Measurements from ENCODE around the gene TMEM187.
A peak's percentile ranks its signal among the peaks of the same experiment; 100 is the strongest.

TMEM187 gene

GRCh38 chrX:153955228-153955732 is 17.3 kb upstream of the TMEM187 start:
- no peak for DNase-seq

- DNase-seq, result no peak
Observed at GRCh38 chrX:153956044-153956907, 16.3 kb upstream of the TMEM187 start.

- DNase-seq, result no peak
Observed at GRCh38 chrX:153957224-153957623, 15.3 kb upstream of the TMEM187 start.

- DNase-seq, result no peak
Observed at GRCh38 chrX:153958605-153959004, 13.9 kb upstream of the TMEM187 start.

- DNase-seq, result no peak
Observed at GRCh38 chrX:153959649-153960048, 12.9 kb upstream of the TMEM187 start.

- no peak for DNase-seq
Observed at GRCh38 chrX:153960077-153960476, 12.5 kb upstream of the TMEM187 start.

GRCh38 chrX:153960786-153961185 is 11.8 kb upstream of the TMEM187 start:
- no peak for DNase-seq

GRCh38 chrX:153961292-153961691 is 11.3 kb upstream of the TMEM187 start:
- DNase-seq, result no peak

GRCh38 chrX:153963546-153963945 is 9.0 kb upstream of the TMEM187 start:
- no peak for DNase-seq

GRCh38 chrX:153964105-153964504 is 8.4 kb upstream of the TMEM187 start:
- DNase-seq, result no peak

GRCh38 chrX:153965406-153965805 is 7.1 kb upstream of the TMEM187 start:
- DNase-seq, result no peak

- DNase-seq, result no peak
Observed at GRCh38 chrX:153966283-153966688, 6.3 kb upstream of the TMEM187 start.

- DNase-seq, result no peak
Observed at GRCh38 chrX:153966841-153967535, 5.6 kb upstream of the TMEM187 start.

- DNase-seq, result no peak
Observed at GRCh38 chrX:153967536-153968224, 4.9 kb upstream of the TMEM187 start.

- DNase-seq, result no peak
Observed at GRCh38 chrX:153968255-153968654, 4.3 kb upstream of the TMEM187 start.

- no peak for DNase-seq
Observed at GRCh38 chrX:153968754-153969124, 3.8 kb upstream of the TMEM187 start.

GRCh38 chrX:153969125-153969903 is 3.2 kb upstream of the TMEM187 start:
- no peak for DNase-seq

- no peak for DNase-seq
Observed at GRCh38 chrX:153969904-153970356, 2.6 kb upstream of the TMEM187 start.

GRCh38 chrX:153970357-153971123 is 2.0 kb upstream of the TMEM187 start:
- peak; percentile 28 for DNase-seq

GRCh38 chrX:153971124-153971449 is 1.5 kb upstream of the TMEM187 start:
- DNase-seq, result peak; percentile 70

GRCh38 chrX:153971450-153972367 is 845 bp upstream of the TMEM187 start, which contains the start of gene HCFC1:
HCFC1 (minus strand) TSS chrX:153971818; CDS start chrX:153970840, 978 bp downstream.
- DNase-seq, result peak; percentile 80

Data from NCI-H2171 (cell line).